Measurements from ENCODE around the gene MAGIX.

Gene MAGIX

DNA sequence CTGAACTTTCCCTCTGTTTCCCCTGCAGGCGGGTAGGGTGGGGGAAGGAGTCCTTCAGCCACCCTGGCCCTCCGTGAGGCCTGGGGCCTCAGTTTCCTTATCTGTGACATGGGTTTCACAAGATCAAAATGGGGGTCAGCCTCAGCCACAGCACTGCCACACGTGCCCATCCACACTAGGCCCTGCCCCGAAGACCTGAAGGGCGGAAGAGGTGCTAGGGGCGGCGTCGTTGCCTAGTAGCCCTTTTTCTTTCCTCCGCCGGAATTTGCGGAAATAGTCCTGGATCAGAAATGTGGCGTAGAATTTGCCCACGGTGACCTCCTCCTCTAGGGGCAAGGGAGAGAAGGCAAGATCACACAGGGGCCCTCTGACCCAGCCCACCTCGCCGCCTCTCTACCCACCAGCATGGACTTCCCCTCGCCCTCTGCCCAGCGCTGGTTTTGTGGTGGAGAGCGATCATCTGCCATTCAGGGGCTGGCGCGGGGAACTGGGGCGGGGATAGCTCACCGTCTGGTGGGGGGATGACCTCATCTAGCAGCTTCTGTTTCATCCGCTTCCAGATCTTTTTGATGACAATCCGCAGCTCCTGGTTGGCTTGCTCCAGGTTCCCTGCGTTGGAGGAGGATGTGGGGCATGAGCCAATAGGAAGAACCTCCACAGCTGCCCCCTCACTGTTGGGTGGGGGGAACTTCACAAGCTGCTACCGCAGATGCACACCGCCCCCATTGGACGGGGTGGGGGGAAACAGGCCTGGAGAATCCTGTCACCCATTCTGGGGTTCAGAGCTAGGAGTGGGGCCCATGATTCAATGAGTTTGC, 47.1 kb downstream of the MAGIX start:
- H3K36me3 ChIP-seq (ENCODE audit: control insufficient read depth, insufficient read depth, low read length) = no peaks in the 10 kb centered on the region
- DNase-seq (ENCODE audit: extremely low read depth, insufficient read length) = no peak
- no peaks in the 10 kb centered on the region for H3K27me3 ChIP-seq (replicated peaks; ENCODE audit: control insufficient read depth, insufficient read depth, low read length)
- H3K4me3 ChIP-seq (replicated peaks; ENCODE audit: low read depth, low read length) = no peak overlapping the region
- TF ChIP-seq, protein P1, sequence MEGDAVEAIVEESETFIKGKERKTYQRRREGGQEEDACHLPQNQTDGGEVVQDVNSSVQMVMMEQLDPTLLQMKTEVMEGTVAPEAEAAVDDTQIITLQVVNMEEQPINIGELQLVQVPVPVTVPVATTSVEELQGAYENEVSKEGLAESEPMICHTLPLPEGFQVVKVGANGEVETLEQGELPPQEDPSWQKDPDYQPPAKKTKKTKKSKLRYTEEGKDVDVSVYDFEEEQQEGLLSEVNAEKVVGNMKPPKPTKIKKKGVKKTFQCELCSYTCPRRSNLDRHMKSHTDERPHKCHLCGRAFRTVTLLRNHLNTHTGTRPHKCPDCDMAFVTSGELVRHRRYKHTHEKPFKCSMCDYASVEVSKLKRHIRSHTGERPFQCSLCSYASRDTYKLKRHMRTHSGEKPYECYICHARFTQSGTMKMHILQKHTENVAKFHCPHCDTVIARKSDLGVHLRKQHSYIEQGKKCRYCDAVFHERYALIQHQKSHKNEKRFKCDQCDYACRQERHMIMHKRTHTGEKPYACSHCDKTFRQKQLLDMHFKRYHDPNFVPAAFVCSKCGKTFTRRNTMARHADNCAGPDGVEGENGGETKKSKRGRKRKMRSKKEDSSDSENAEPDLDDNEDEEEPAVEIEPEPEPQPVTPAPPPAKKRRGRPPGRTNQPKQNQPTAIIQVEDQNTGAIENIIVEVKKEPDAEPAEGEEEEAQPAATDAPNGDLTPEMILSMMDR (IDR thresholded peaks at IDR 0.05; ENCODE audit: insufficient read depth, low read length, poor library complexity, severe bottlenecking) = no peak

GRCh38 chrX:49210406-49210805, 47.8 kb downstream of the MAGIX start:
- DNase-seq (ENCODE audit: extremely low read depth, insufficient read length) = no peak
- Histone ChIP-seq H3K36me3 (ENCODE audit: control insufficient read depth, insufficient read depth, low read length) (no peaks in the 10 kb centered on the region), H3K4me3 (replicated peaks; ENCODE audit: low read depth, low read length) (no peak overlapping the region), H3K27me3 (replicated peaks; ENCODE audit: control insufficient read depth, insufficient read depth, low read length) (no peaks in the 10 kb centered on the region)
- TF ChIP-seq, protein P1 (IDR thresholded peaks at IDR 0.05; ENCODE audit: insufficient read depth, low read length, poor library complexity, severe bottlenecking) = no peak

DNA sequence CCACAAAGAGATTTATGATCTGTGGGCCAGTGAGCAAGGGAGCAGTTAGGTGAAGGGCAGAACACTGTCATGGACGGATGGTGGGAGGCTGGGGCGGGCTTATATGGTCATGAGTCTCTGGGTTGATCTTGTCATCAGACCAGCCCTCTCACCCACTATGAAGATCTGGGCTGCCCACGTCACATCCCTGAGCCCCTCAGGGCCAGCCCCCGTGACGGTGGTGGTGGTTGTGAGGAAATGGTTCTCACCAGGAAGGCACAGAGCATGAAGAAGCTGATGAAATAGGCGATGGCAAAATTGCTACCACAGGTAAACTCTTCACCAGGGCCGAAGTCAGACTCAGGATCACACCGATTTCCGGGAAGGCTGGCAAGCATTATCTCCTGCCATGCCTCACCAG, 48.5 kb downstream of the MAGIX start:
- no peak overlapping the region for H3K4me3 ChIP-seq (replicated peaks; ENCODE audit: low read depth, low read length)
- no peaks in the 10 kb centered on the region for H3K36me3 ChIP-seq (ENCODE audit: control insufficient read depth, insufficient read depth, low read length)
- DNase-seq (ENCODE audit: extremely low read depth, insufficient read length) = no peak
- TF ChIP-seq, protein P1 (IDR thresholded peaks at IDR 0.05; ENCODE audit: insufficient read depth, low read length, poor library complexity, severe bottlenecking) = no peak
- no peaks in the 10 kb centered on the region for H3K27me3 ChIP-seq (replicated peaks; ENCODE audit: control insufficient read depth, insufficient read depth, low read length)

DNA sequence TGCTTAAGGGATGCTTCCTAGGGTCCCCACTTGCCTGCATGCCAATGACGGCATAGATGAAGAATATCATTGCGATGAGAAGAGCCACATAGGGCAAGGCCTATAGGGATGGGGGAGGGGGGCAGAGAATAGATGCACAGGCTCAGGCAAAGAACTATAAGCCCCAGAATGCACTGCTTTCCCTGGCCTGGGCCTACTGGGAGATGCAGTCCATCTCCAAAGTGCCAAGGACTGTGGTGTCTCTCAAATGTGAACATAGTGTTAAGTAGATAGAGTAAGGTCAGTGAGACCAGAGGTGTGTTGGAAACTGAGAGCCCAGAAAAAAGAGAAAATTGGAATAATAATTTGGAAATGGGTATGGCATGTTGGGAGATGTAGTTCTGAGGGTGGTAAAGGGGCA, 49.7 kb downstream of the MAGIX start:
- no peak for DNase-seq (ENCODE audit: extremely low read depth, insufficient read length)
- Histone ChIP-seq H3K27me3 (replicated peaks; ENCODE audit: control insufficient read depth, insufficient read depth, low read length) (no peaks in the 10 kb centered on the region), H3K4me3 (replicated peaks; ENCODE audit: low read depth, low read length) (no peak overlapping the region), H3K36me3 (ENCODE audit: control insufficient read depth, insufficient read depth, low read length) (no peaks in the 10 kb centered on the region)
- TF ChIP-seq, protein P1 (IDR thresholded peaks at IDR 0.05; ENCODE audit: insufficient read depth, low read length, poor library complexity, severe bottlenecking) = no peak

DNA sequence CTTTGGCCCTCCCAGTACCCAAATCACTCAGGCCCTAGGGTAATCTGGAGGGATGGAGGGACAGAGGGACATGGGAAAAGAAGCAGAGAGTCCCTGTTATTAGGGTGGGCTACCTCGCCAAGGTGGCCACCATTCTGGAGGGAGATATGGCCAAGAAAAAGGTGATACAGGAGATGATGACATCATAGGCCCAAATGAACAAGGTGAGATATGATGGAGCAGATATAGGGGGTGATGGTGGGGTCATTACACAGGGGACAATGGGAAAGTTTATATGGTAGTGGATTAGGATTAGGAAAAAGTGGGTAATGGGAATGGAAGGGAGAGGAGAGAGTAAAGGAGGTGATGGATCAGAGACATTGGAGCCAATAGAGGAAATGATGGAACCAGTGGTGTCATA, 50.3 kb downstream of the MAGIX start:
- DNase-seq (ENCODE audit: extremely low read depth, insufficient read length) = no peak
- TF ChIP-seq, protein P1 (IDR thresholded peaks at IDR 0.05; ENCODE audit: insufficient read depth, low read length, poor library complexity, severe bottlenecking) = no peak
- Histone ChIP-seq H3K27me3 (replicated peaks; ENCODE audit: control insufficient read depth, insufficient read depth, low read length) (no peaks in the 10 kb centered on the region), H3K4me3 (replicated peaks; ENCODE audit: low read depth, low read length) (no peak overlapping the region), H3K36me3 (ENCODE audit: control insufficient read depth, insufficient read depth, low read length) (no peaks in the 10 kb centered on the region)
